Measurements from ENCODE around the gene POFUT1. TPM values are rescaled to one million over a fixed set of nuclear protein-coding genes. Genes with fewer than 3 reads are reported as not detected.

Gene POFUT1
- total and polyA plus RNA-seq, 2 of the 8 experiments (the other 6 are each of a cell fraction or from before 2014, with no cell fraction given): 19.4 to 24.4 TPM

DNA sequence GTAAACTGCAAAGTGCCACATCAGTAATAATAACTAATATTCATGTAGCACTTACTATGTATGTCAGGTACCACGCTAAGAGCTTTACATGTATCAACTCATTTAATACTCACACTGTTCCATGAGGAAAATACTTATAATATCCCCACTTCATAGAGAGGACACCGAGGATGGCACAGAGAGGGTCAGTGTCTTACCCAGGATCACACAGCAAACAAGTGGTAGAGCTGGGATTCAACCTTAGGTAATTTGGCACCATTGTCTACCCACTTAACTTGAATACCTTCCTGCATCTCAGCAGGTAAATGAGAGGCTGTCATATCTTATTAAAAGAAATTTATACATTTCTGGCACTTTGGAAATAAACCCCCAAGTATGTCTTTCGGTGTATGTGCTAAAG lies 8.0 kb downstream of the POFUT1 start:
- H4K8ac ChIP-seq (ENCODE audit: extremely low read depth, insufficient read depth, low read length): no peak overlapping the region
- no peak overlapping the region for H3K9ac ChIP-seq (replicated peaks in 1 of 4; ENCODE audit: extremely low read depth in 1 of 4, low read depth in 3 of 4, low read length in 3 of 4)
- H3K23me2 ChIP-seq (ENCODE audit: low read depth, low read length): no peaks in the 10 kb centered on the region
- ChIA-PET POLR2A (ENCODE audit: partially characterized antibody) (interaction anchor here (1.5 to 3.4 kb wide), 5 partner anchors 9 to 32 kb away, joined by 3 to 16 read pairs (median 4); no protein-coding TSS in a partner anchor), CTCF (ENCODE audit: partially characterized antibody) (interaction anchor here (1.0 kb wide), 1 partner anchor 219 kb away, joined by 3 read pairs; no protein-coding TSS in a partner anchor)
- H4K20me1 ChIP-seq (replicated peaks in 1 of 2; ENCODE audit: control insufficient read depth in 1 of 2, insufficient read depth in 2 of 2, low read length in 2 of 2): peaks cover 0 to 4% of the 10 kb centered on the region in 2 experiments
- TF ChIP-seq BRCA1 (IDR thresholded peaks at IDR 0.05; ENCODE audit: low read depth, low read length) (no peak), SP4 (IDR thresholded peaks at IDR 0.05; ENCODE audit: low read length) (no peak)
- no peak overlapping the region for H3K56ac ChIP-seq (replicated peaks; ENCODE audit: insufficient read length, low read depth, low read length)
- no peak overlapping the region for H2BK15ac ChIP-seq (ENCODE audit: low read length)
- H2BK20ac ChIP-seq (ENCODE audit: low read length): no peak overlapping the region
- no peaks in the 10 kb centered on the region for H3K79me2 ChIP-seq (ENCODE audit: control insufficient read depth in 1 of 2, insufficient read depth in 2 of 2, low read length in 2 of 2)
- 94% methylated on average over 3 of the region's 3 CpGs; no CpG with 5 or more reads in 1 of the 2 experiments for WGBS, 2 experiments (ENCODE audit: extremely low coverage in 1 of 2, insufficient coverage in 1 of 2, insufficient read length in 1 of 2, insufficient replicate concordance in 2 of 2, low coverage in 1 of 2, low lambda C conversion rate in 2 of 2, missing lambda C conversion rate in 1 of 2)
- no peak overlapping the region for H2BK120ac ChIP-seq (replicated peaks; ENCODE audit: low read depth, low read length)
- H3K9me3 ChIP-seq (ENCODE audit: insufficient read depth in 2 of 2, low read depth in 1 of 2, low read length in 1 of 2): no peaks in the 10 kb centered on the region
- DNase-seq (ENCODE audit: low read depth in 1 of 2, low spot score in 2 of 2): no peak
- H3K27ac ChIP-seq (ENCODE audit: low read depth, low read length): no peak overlapping the region
- H3K4me1 ChIP-seq (replicated peaks in 1 of 4; ENCODE audit: control insufficient read depth in 3 of 4, insufficient read depth in 4 of 4, low read length in 3 of 4): no peaks in the 10 kb centered on the region
- H3K23ac ChIP-seq (ENCODE audit: insufficient read length): no peak overlapping the region
- no peak overlapping the region for H2AK5ac ChIP-seq (ENCODE audit: low read depth, low read length)
- no peak overlapping the region for H2AFZ ChIP-seq (ENCODE audit: low read length)
- H4K91ac ChIP-seq (replicated peaks; ENCODE audit: insufficient read length, low read length): no peak overlapping the region
- no peak for FAIRE-seq
- H3K4me3 ChIP-seq (ENCODE audit: extremely low read depth in 1 of 4, insufficient read depth in 2 of 4, low read depth in 3 of 4, low read length in 4 of 4): no peak overlapping the region
- no peak overlapping the region for H4K5ac ChIP-seq (ENCODE audit: insufficient read length, low read depth, low read length)
- no peak overlapping the region for H3K4me2 ChIP-seq (ENCODE audit: insufficient read depth in 1 of 2, low read depth in 2 of 2, low read length in 2 of 2)
- no peaks in the 10 kb centered on the region for H3K27me3 ChIP-seq (replicated peaks in 1 of 4; ENCODE audit: control insufficient read depth in 3 of 4, extremely low read depth in 1 of 4, insufficient read depth in 3 of 4, low read length in 3 of 4)
- H2BK5ac ChIP-seq (ENCODE audit: low read depth, low read length): no peak overlapping the region
- no peak overlapping the region for H3K14ac ChIP-seq (ENCODE audit: insufficient read length)
- H3K4ac ChIP-seq (replicated peaks; ENCODE audit: insufficient read length, low read depth, low read length): no peak overlapping the region
- peaks cover 30 to 41% (median 31%) of the 10 kb centered on the region in 4 experiments for H3K36me3 ChIP-seq (ENCODE audit: control insufficient read depth in 2 of 4, insufficient read depth in 4 of 4, low read length in 3 of 4)
- no peak overlapping the region for H3K18ac ChIP-seq (ENCODE audit: extremely low read depth, low read length)
- no peaks in the 10 kb centered on the region; the same call in 1 of the 2 replicates for H3K79me1 ChIP-seq (ENCODE audit: low read depth, low read length)
- no peak overlapping the region for H2BK12ac ChIP-seq (ENCODE audit: low read depth, low read length)
